Aortic smooth muscle cell (primary cell): ENCODE measurements around the gene HHIPL1. TPM values are rescaled to one million over a fixed set of nuclear protein-coding genes. Genes with fewer than 3 reads are reported as not detected.

Experiments used
- total RNA-seq: library from RNA; depleted of rRNA; stranded (reverse); fragments of >200 nt; gene quantifications from 2 replicates; pipeline ENCODE4 v1.2.3, GENCODE V29; 2014

The HHIPL1 gene
- 5.7 and 6.7 TPM in 2 replicates for total RNA-seq

GRCh38 chr14:99644723-99645544, at the start of gene HHIPL1:
Gene HHIPL1, plus strand, starts transcription at chr14:99645129. Its CDS starts 79 bp downstream, at chr14:99645208.

GRCh38 chr14:99603471-99604277, 41.3 kb upstream of the HHIPL1 start, which contains the start of gene CCDC85C:
Gene CCDC85C, minus strand, starts transcription at chr14:99604207. Its CDS starts 248 bp downstream, at chr14:99603959.

GRCh38 chr14:99683619-99684409, 38.9 kb downstream of the HHIPL1 start, which contains the start of gene CYP46A1:
Gene CYP46A1, plus strand, starts transcription at chr14:99684298. Its CDS starts 120 bp downstream, at chr14:99684418.

Other genes starting within 250 kb of the HHIPL1 start
- 41.0 and 42.1 TPM in 2 replicates for gene SETD3, start 164.3 kb upstream of the HHIPL1 start, total RNA-seq
- gene CCNK, start 163.7 kb upstream of the HHIPL1 start, total RNA-seq = 34.2 and 48.1 TPM in 2 replicates
- gene CCDC85C, start 40.9 kb upstream of the HHIPL1 start, total RNA-seq = 2.6 and 4.5 TPM in 2 replicates
- gene CYP46A1, start 39.2 kb downstream of the HHIPL1 start, total RNA-seq = 0.19 and 0.26 TPM in 2 replicates
- gene EML1, start 148.3 kb downstream of the HHIPL1 start, total RNA-seq = 52.7 and 55.2 TPM in 2 replicates